Measurements from ENCODE around the gene SF1. TPM values are rescaled to one million over a fixed set of nuclear protein-coding genes. Genes with fewer than 3 reads are reported as not detected.

Gene SF1
- total and polyA plus RNA-seq, 2 donors (not counting 3 experiments of a cell fraction or from before 2014, with no cell fraction given): 95.0 to 342 TPM

DNA sequence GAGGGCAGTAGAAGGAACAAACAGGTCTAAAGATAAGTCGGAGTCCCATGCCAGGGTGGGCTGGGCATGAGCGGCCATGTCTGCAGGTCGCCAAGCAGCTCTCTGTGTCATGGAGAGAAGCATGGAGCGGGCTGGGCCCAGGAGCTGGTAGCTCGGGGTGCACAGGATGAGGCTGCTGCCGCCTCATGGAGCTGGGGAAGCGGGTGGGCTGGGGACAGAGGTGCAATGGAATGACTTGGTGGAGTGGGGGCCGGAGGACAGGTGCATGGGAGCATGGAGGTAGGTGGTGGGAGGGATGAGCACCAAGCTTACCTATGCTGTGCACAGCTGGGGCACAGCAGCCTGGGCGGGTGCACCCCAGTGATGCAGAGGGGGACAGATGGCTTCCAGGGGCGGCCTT lies 58.9 kb downstream of the SF1 start:
- CTCF ChIA-PET: interaction anchor here (1.0 to 1.5 kb wide), 3 partner anchors 9 to 31 kb away, joined by 3 to 5 read pairs (median 4); no protein-coding TSS in a partner anchor
- intact Hi-C loops (cut with micrococcal nuclease) (no loop called here), dilution Hi-C loops (cut with MboI; ENCODE audit: extremely low pct_ligation_motif_present, low sequenced_read_pairs) (no loop called here)
- Histone ChIP-seq H2AFZ (ENCODE audit: low read depth, low read length) (no peak overlapping the region), H3K27ac (ENCODE audit: insufficient read depth, low read depth, low read length) (no peak overlapping the region), H3K79me2 (ENCODE audit: control insufficient read depth, insufficient read depth, low read length) (no peaks in the 10 kb centered on the region), H3K9ac (replicated peaks; ENCODE audit: extremely low read depth, insufficient read depth, low read length) (no peak overlapping the region), H3K27me3 (ENCODE audit: control insufficient read depth in 2 of 2, insufficient read depth in 2 of 2, low read length in 2 of 2) (peaks cover 39 to 40% of the 10 kb centered on the region in 2 experiments), H3K9me1 (replicated peaks; ENCODE audit: control insufficient read depth, extremely low read depth, insufficient read depth, low read length) (no peaks in the 10 kb centered on the region), H3K36me3 (ENCODE audit: control insufficient read depth in 2 of 2, extremely low read depth in 1 of 2, insufficient read depth in 2 of 2, low read length in 2 of 2) (no peaks in the 10 kb centered on the region), H3K4me1 (ENCODE audit: control insufficient read depth, extremely low read depth, insufficient read depth, low read length) (no peaks in the 10 kb centered on the region), H4K20me1 (replicated peaks; ENCODE audit: control insufficient read depth, extremely low read depth, insufficient read depth, low read length) (no peaks in the 10 kb centered on the region), H3K9me3 (replicated peaks; ENCODE audit: control insufficient read depth, insufficient read depth, low read length) (no peaks in the 10 kb centered on the region), H3K4me2 (ENCODE audit: insufficient read depth, low read length) (no peak overlapping the region), H3K4me3 (replicated peaks in 1 of 3; ENCODE audit: insufficient read depth in 1 of 3, low read depth in 1 of 3, low read length in 3 of 3) (no peak overlapping the region)
- TF ChIP-seq, protein P1, sequence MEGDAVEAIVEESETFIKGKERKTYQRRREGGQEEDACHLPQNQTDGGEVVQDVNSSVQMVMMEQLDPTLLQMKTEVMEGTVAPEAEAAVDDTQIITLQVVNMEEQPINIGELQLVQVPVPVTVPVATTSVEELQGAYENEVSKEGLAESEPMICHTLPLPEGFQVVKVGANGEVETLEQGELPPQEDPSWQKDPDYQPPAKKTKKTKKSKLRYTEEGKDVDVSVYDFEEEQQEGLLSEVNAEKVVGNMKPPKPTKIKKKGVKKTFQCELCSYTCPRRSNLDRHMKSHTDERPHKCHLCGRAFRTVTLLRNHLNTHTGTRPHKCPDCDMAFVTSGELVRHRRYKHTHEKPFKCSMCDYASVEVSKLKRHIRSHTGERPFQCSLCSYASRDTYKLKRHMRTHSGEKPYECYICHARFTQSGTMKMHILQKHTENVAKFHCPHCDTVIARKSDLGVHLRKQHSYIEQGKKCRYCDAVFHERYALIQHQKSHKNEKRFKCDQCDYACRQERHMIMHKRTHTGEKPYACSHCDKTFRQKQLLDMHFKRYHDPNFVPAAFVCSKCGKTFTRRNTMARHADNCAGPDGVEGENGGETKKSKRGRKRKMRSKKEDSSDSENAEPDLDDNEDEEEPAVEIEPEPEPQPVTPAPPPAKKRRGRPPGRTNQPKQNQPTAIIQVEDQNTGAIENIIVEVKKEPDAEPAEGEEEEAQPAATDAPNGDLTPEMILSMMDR (IDR thresholded peaks at IDR 0.05; ENCODE audit: extremely low read depth in 1 of 2, insufficient read depth in 1 of 2, low read depth in 1 of 2, low read length in 2 of 2): no peak
- TF ChIP-seq, protein P2, sequence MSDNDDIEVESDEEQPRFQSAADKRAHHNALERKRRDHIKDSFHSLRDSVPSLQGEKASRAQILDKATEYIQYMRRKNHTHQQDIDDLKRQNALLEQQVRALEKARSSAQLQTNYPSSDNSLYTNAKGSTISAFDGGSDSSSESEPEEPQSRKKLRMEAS (IDR thresholded peaks at IDR 0.05; ENCODE audit: insufficient read depth, insufficient read length): no peak
- no peak for TF ChIP-seq POLR2A (IDR thresholded peaks at IDR 0.05; ENCODE audit: low read depth, low read length)
- no peak for TF ChIP-seq POLR2AphosphoS5 (IDR thresholded peaks at IDR 0.05; ENCODE audit: insufficient read depth, low read depth, low read length)
- TF ChIP-seq GATA2 (IDR thresholded peaks at IDR 0.05; ENCODE audit: insufficient read depth, insufficient read length, low read depth, low read length): no peak
- no peak for TF ChIP-seq JUN (IDR thresholded peaks at IDR 0.05; ENCODE audit: borderline replicate concordance, insufficient read depth, insufficient read length, low read depth)
- TF ChIP-seq FOS (IDR thresholded peaks at IDR 0.05; ENCODE audit: borderline replicate concordance, insufficient read depth, low read length): no peak
- no peak for TF ChIP-seq EZH2 (IDR thresholded peaks at IDR 0.05; ENCODE audit: borderline replicate concordance, low read depth, low read length, severe bottlenecking)
- TF ChIP-seq MYC (IDR thresholded peaks at IDR 0.05; ENCODE audit: low read depth, low read length): no peak
- FAIRE-seq (no peak), DNase-seq (ENCODE audit: low read depth, low spot score) (no peak)
- POLR2A ChIA-PET: no interaction called here
- BruUV-seq (replicated peaks): no TSS peak

Measured in endothelial cell of umbilical vein (primary cell).